Heart right ventricle (tissue), 16 donors: ENCODE measurements around the gene EIF4B. TPM values are rescaled to one million over a fixed set of nuclear protein-coding genes. Genes with fewer than 3 reads are reported as not detected.

Source experiments
- ATAC-seq, 8 donors: fragments of 200-7000 bp; cut with Tn5 transposase; one replicate each; pipeline ENCODE4 v1.9.1; 2020; ENCODE audit warnings: mild to moderate bottlenecking in 8 of 8, moderate library complexity in 8 of 8, moderate number of reproducible peaks in 1 of 8
- DNase-seq, 2 donors: peaks; one replicate each; pipeline ENCODE4 v3.0.0-alpha.2; 2020
- H3K27ac ChIP-seq, 10 donors: fragments of 200-600 bp; sonication (generic) in 2 of 10; one replicate each; pipeline versions ENCODE4 v1.5.0 to v1.8.0; 2020 to 2022; ENCODE audit warnings: mild to moderate bottlenecking in 3 of 10
- H3K27me3 ChIP-seq, 7 donors: fragments of 200-600 bp; one replicate each; pipeline ENCODE4 v1.8.0; 2021 to 2022; ENCODE audit warnings: mild to moderate bottlenecking in 2 of 7
- H3K36me3 ChIP-seq, 9 donors: fragments of 200-600 bp; sonication (generic) in 1 of 9; one replicate each; pipeline versions ENCODE4 v1.5.0 to v1.8.0; 2020 to 2022; ENCODE audit warnings: mild to moderate bottlenecking in 2 of 9
- H3K4me1 ChIP-seq, 9 donors: fragments of 200-600 bp; sonication (generic) in 1 of 9; one replicate each; pipeline versions ENCODE4 v1.5.0 to v1.8.0; 2020 to 2022; ENCODE audit warnings: mild to moderate bottlenecking in 4 of 9
- H3K4me3 ChIP-seq, 10 donors: fragments of 200-600 bp; sonication (generic) in 2 of 10; one replicate each; pipeline versions ENCODE4 v1.5.0 to v1.8.0; 2020 to 2022; ENCODE audit warnings: mild to moderate bottlenecking in 7 of 10, moderate library complexity in 2 of 10
- H3K9me3 ChIP-seq, 11 donors: fragments of 200-600 bp in 10 of 11; sonication (generic) in 2 of 11; one replicate each; pipeline versions ENCODE4 v1.5.0 to v1.8.0; 2013 to 2022; ENCODE audit warnings: mild to moderate bottlenecking in 2 of 11, control low read depth in 1 of 11, moderate library complexity in 1 of 11
- WGBS, 2 donors: extraction: QIAGEN DNeasy Blood & Tissue Kit; methylation state at CpG; one replicate each; pipeline ENCODE4 v1.1.7; 2013; ENCODE audit warnings: inconsistent platforms in 1 of 2; 5-methylcytosine and 5-hydroxymethylcytosine counted together
- intact Hi-C, 10 donors: fragments of 100-400 bp; cut with DNase I; formaldehyde crosslinking; loops; one replicate each; pipeline versions ENCODE4 v1.11.1 to v1.14.2; 2022
- polyA plus RNA-seq, 2 donors: library from polyadenylated mRNA; stranded (reverse); fragments of 200-250 nt; gene quantifications; one replicate each; pipeline ENCODE4 v1.2.3, GENCODE V29; 2013
- total RNA-seq, 10 donors: library from RNA; stranded (reverse); fragmentation: NEBNext Ultra II Directional in 3 of 10; extraction: Animal tissue kit (Norgen Biotek cat#: 25700) in 3 of 10; gene quantifications; one replicate each; pipeline versions ENCODE4 v1.2.1 to v1.2.4, GENCODE V29; 2021 to 2023
- TF ChIP-seq, protein P1 (sequence below), 9 donors: fragments of 200-600 bp; sonication (generic) in 2 of 9; IDR thresholded peaks; one replicate each; pipeline versions ENCODE4 v1.5.0 to v1.8.0; 2021 to 2022; ENCODE audit warnings: antibody characterized with exemption in 9 of 9, mild to moderate bottlenecking in 5 of 9, moderate library complexity in 1 of 9
- donor health status: Arrhythmogenic right ventricular cardiomyopathy.
- donor health status: ischemic (EF 13 %, LVEDD 7.1; RV severe dilation, severe dysfunction).
- donor health status: healthy with polysubstance abuse.
- donor health status: DM: no; HTN: yes; CAD: no.
- donor health status: DM: no; HTN: no; CAD: no.
- donor health status: ischemic (EF 25% LVEDD 6.9; RV normal size, moderate dysfunction).
- donor health status: ischemic (EF 25% LVEDD 5.7; RV mildly dilated, moderate dysfunction).
- donor health status: healthy.
- donor health status: DM: yes; HTN: yes; CAD: no.
- donor health status: Ischemic cardiomyopathy.
- donor health status: ischemic (EF 35%, LVEDD 5.7; RV mildly dilated, moderate dysfunction).
- donor health status: nonischemic (EF 11% LVEDD 7.7; RV severe dilation, severe dysfunction).
- donor health status: DM: yes; HTN: yes; CAD: no.
- donor health status: PGD.
- donor health status: ischemic (EF 29% LVEDD 5.4; RV normal size, mild dysfunction).
- donor health status: nonischemic (EF 23%, LVEDD 6.1; RV moderate dilation, normal function).

EIF4B gene
- total and polyA plus RNA-seq, 12 donors, result 53.2 to 477 (median 423) TPM

DNA sequence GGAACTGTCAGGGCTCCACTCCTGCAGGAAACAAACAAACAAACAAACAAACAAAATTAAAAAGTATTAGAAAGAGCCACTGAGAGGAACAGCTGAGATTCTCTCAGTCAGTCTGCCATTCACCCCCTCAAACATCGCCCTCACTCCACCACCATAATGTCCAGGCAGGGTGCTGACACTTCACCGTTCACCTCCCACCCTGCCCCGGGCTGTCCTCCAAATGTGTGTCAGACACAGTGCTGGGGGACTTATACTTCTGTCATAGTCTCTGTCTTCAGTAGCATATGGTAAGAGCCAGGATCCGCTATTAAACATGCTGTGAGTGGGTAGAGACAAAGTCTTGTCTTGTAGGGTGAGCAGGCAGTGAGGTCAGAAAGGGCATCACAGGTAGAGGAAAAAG is 29.1 kb upstream of the EIF4B start:
- H3K27ac ChIP-seq, result no peak overlapping the region
- intact Hi-C loops, result loop anchor here in 7 of 10 donors (5.0 to 10.0 kb wide), 4 partner anchors 75 to 822 kb away; no protein-coding TSS in a partner anchor
- no peaks in the 10 kb centered on the region for H3K9me3 ChIP-seq
- H3K4me1 ChIP-seq, result peaks cover 0 to 12% (median 0%) of the 10 kb centered on the region in 9 donors
- peaks cover 0 to 32% (median 14%) of the 10 kb centered on the region in 7 donors for H3K27me3 ChIP-seq
- no peak overlapping the region for H3K4me3 ChIP-seq
- H3K36me3 ChIP-seq, result no peaks in the 10 kb centered on the region
- no peak for DNase-seq
- TF ChIP-seq, protein P1, sequence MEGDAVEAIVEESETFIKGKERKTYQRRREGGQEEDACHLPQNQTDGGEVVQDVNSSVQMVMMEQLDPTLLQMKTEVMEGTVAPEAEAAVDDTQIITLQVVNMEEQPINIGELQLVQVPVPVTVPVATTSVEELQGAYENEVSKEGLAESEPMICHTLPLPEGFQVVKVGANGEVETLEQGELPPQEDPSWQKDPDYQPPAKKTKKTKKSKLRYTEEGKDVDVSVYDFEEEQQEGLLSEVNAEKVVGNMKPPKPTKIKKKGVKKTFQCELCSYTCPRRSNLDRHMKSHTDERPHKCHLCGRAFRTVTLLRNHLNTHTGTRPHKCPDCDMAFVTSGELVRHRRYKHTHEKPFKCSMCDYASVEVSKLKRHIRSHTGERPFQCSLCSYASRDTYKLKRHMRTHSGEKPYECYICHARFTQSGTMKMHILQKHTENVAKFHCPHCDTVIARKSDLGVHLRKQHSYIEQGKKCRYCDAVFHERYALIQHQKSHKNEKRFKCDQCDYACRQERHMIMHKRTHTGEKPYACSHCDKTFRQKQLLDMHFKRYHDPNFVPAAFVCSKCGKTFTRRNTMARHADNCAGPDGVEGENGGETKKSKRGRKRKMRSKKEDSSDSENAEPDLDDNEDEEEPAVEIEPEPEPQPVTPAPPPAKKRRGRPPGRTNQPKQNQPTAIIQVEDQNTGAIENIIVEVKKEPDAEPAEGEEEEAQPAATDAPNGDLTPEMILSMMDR (IDR thresholded peaks at IDR 0.05), result no peak
- WGBS, 2 donors, result 41 to 43% methylated on average over 4 of the region's 4 CpGs
- ATAC-seq, result no peak

DNA sequence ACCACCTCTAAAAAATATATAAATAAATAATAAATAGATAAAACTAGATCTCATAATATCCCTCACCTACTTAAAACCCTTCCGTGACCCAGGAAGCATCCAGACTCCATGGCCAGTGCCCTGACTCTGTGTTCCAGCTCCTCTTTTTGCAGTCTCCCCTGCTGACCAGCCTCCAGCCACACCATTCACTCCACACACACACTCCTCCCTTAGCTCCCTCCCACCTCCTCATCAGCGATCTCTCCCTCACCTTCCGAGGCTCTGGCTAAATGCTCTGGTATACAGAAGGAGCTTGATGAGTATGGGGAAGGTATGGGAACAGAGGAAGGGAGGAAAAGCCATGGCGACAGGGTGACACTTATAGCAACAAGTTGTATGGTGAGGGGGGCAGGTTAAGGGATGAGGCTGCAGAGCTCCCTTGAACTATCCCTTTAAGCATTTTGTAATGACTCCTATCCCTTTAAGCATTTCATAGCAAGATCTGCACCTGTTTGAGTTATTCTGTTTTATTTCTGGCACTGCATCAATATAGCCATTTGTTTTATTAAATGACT is 26.1 kb upstream of the EIF4B start:
- no peaks in the 10 kb centered on the region for H3K9me3 ChIP-seq
- TF ChIP-seq, protein P1 (IDR thresholded peaks at IDR 0.05), result no peak
- intact Hi-C loops, result loop anchor here (1.0 to 10.0 kb wide), 9 partner anchors 94 to 825 kb away; partner anchors contain the start of gene KRT74 (in 1 of the 10)
- H3K4me1 ChIP-seq, result peaks cover 0 to 7% (median 0%) of the 10 kb centered on the region in 9 donors
- ATAC-seq (no peak), DNase-seq (no peak)
- WGBS, 2 donors, result 35 to 58% methylated on average over 4 of the region's 4 CpGs
- H3K27me3 ChIP-seq, result peaks cover 0 to 32% (median 14%) of the 10 kb centered on the region in 7 donors
- no peaks in the 10 kb centered on the region for H3K36me3 ChIP-seq
- H3K27ac ChIP-seq, result no peak overlapping the region
- no peak overlapping the region for H3K4me3 ChIP-seq

DNA sequence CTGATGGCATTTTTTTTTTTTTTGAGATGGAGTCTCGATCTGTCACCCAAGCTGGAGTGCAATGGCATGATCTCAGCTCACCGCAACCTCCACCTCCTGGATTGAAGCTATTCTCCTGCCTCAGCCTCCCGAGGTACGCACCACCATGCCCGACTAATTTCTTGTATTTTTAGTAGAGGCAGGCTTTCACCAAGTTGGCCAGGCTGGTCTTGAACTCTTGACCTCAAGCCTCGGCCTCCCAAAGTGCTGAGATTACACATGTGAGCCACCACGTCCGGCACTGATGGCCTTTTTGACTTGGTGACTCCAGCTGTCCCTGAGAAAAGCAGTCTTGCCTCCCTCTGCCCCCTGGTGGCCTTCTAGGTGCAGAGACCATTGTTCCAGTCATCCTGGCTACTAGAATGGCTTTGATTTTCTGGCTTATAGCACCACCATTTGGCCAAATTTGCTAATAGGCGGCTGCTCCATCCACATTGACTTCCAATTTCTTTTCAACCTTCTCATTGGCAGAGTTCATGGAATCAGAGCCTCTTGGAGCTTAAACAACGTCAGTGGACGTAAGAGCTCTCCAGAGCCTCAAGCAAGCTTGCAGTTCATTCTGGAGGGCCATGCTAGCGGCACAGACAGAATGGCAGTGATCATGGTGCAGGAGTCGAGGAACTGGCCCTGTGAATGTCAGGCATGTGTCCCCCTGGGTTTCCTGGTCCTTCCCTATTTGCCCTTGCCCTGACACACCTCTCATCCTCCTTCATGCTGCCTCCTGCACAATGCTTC is 25.4 kb upstream of the EIF4B start:
- Histone ChIP-seq H3K36me3 (no peaks in the 10 kb centered on the region), H3K27me3 (peaks cover 0 to 32% (median 11%) of the 10 kb centered on the region in 7 donors), H3K9me3 (no peaks in the 10 kb centered on the region), H3K4me3 (no peak overlapping the region), H3K27ac (no peak overlapping the region), H3K4me1 (no peaks in the 10 kb centered on the region)
- 28 to 29% methylated on average over 13 of the region's 13 CpGs for WGBS, 2 donors
- DNase-seq, result peak; percentile 82 to 92
- ATAC-seq, result peak; percentile 89 to 97 (median 93)
- intact Hi-C loops, result loop anchor here (1.0 to 10.0 kb wide), 10 partner anchors 95 to 826 kb away; partner anchors contain the start of gene KRT74 (in 1 of the 10)
- TF ChIP-seq, protein P1 (IDR thresholded peaks at IDR 0.05), result peak; percentile 90 to 100 (median 97)

DNA sequence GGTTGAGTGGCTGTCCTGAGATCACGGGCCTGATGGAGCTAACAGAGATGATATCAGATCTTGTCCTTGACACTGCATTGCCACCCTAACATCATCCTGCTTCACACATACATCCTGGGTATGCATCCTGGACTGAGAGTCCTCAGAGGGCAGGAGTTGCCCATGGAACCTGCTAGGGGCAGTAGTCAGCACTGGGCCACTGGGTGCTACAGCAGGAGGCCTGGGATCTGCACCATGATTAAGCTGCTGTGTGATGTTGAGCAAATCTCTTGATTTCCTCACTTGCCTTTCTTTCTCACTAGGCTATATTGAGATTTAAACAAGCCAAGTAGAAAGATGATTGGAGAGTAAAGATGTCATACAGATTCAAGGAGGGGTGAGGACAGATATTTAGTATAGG is 22.1 kb upstream of the EIF4B start:
- DNase-seq (no peak), ATAC-seq (no peak)
- no peak overlapping the region for H3K4me3 ChIP-seq
- 79 to 91% methylated on average over 1 of the region's 1 CpG for WGBS, 2 donors
- no peak overlapping the region for H3K27ac ChIP-seq
- H3K36me3 ChIP-seq, result no peaks in the 10 kb centered on the region
- H3K4me1 ChIP-seq, result no peaks in the 10 kb centered on the region
- TF ChIP-seq, protein P1 (IDR thresholded peaks at IDR 0.05), result no peak
- intact Hi-C loops, result loop anchor here in 6 of 10 donors (5.0 to 10.0 kb wide), 6 partner anchors 402 to 829 kb away; partner anchors contain the start of gene KRT74 (in 1 of the 6)
- no peaks in the 10 kb centered on the region for H3K9me3 ChIP-seq
- H3K27me3 ChIP-seq, result peaks cover 0 to 10% (median 0%) of the 10 kb centered on the region in 7 donors
